Testis (tissue), 3 donors: Measurements from ENCODE around the gene SPTSSA. TPM values are rescaled to one million over a fixed set of nuclear protein-coding genes. Genes with fewer than 3 reads are reported as not detected.

Experiments
- DNase-seq: peaks from one replicate; pipeline ENCODE4 v3.0.0-alpha.2; 2019
- H3K27ac ChIP-seq, 2 donors: fragments of 200-600 bp; sonication (generic); one replicate each; pipeline ENCODE4 v1.5.1; 2019
- H3K27me3 ChIP-seq: fragments of 200-600 bp; sonication (generic); one replicate; pipeline ENCODE4 v1.5.1; 2019
- H3K36me3 ChIP-seq: fragments of 200-600 bp; sonication (generic); one replicate; pipeline ENCODE4 v1.5.1; 2017; ENCODE audit warnings: low read depth; ENCODE audit errors: missing control alignments
- H3K4me1 ChIP-seq: fragments of 200-600 bp; sonication (generic); one replicate; pipeline ENCODE4 v1.5.1; 2019
- H3K4me3 ChIP-seq, 2 donors: fragments of 200-600 bp; sonication (generic); one replicate each; pipeline ENCODE4 v1.5.1; 2017 to 2019
- H3K9me3 ChIP-seq: fragments of 200-600 bp; sonication (generic); one replicate; pipeline ENCODE4 v1.5.1; 2017
- POLR2A ChIP-seq: fragments of 450-650 bp; IDR thresholded peaks from one replicate; pipeline ENCODE4 v1.6.1; 2017; ENCODE audit warnings: antibody characterized with exemption, mild to moderate bottlenecking, moderate library complexity
- WGBS, 2 donors: methylation state at CpG; one replicate each; pipeline ENCODE4 v1.1.5; 2018; 5-methylcytosine and 5-hydroxymethylcytosine counted together
- intact Hi-C: fragments of 100-400 bp; cut with DNase I; formaldehyde crosslinking; loops from one replicate; pipeline ENCODE4 v1.15.1; 2023; ENCODE audit warnings: low total_unique reads
- polyA plus RNA-seq: library from polyadenylated mRNA; stranded (reverse); fragments of 350-450 nt; fragmentation: Illumina TruSeq; extraction: RNeasy Lipid Tissue Mini Kit (QIAGEN cat#74804); gene quantifications from one replicate; pipeline ENCODE4 v1.2.3, GENCODE V29; 2014; ENCODE audit warnings: low read depth, low replicate concordance; ENCODE audit not compliant: insufficient read depth
- total RNA-seq, 2 donors: library from RNA; depleted of rRNA; stranded (reverse); fragments of >200 nt; gene quantifications; one replicate each; pipeline ENCODE4 v1.2.3, GENCODE V29; 2016
- TF ChIP-seq, protein P1 (sequence below), 3 experiments: fragments of 450-650 bp in 2 of 3; fragments of 200-600 bp in 1 of 3; sonication (generic) in 1 of 3; IDR thresholded peaks; one replicate each; pipeline ENCODE4 v1.5.1; 2016 to 2019; ENCODE audit warnings: antibody characterized with exemption in 3 of 3, mild to moderate bottlenecking in 2 of 3, moderate library complexity in 1 of 3

Gene SPTSSA
- total and polyA plus RNA-seq, 3 donors from 2014 or later, result 9.2 to 14.4 (median 10.4) TPM

DNA sequence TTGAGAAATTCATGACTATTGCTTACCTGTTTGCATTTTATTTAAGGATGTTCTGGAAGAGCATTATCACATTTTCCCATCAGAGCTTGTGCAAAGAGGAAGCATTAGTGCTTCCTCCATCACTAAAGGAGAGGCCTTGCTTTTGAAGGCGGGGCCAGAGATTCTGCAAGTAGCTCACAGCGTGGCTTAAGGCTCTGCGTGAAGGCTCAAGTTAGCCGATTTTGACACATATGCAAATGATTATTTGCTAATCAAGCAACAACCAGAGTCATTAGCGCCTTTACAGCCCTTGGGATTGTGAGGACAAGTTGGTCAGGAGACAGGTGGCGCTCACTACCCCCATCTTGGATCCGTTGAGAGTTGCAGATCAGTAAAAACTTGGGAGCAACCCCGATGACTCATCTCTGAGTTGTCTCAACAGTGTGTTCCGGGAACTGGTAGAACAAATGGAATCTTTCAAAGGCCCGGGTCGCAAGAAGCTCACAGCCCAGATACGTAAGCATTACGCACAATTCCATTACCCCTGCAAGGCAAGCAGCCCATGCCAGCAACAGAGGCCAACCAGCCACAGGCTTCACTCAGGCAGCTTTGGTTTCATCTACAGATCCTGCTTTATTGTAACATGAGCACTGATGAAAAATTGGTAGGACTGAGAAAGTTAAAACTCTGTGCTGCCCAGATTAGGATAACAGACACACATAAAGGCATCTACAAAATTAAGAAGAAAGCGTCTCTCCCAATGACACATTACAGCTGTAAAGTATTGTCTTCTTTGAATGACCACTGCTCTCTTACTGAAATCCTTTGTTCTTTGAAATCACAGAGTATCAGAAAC is 34.9 kb upstream of the SPTSSA start:
- WGBS, 2 donors, result 52 to 65% methylated on average over 13 to 14 of the region's 14 CpGs
- intact Hi-C loops, result no loop called here

DNA sequence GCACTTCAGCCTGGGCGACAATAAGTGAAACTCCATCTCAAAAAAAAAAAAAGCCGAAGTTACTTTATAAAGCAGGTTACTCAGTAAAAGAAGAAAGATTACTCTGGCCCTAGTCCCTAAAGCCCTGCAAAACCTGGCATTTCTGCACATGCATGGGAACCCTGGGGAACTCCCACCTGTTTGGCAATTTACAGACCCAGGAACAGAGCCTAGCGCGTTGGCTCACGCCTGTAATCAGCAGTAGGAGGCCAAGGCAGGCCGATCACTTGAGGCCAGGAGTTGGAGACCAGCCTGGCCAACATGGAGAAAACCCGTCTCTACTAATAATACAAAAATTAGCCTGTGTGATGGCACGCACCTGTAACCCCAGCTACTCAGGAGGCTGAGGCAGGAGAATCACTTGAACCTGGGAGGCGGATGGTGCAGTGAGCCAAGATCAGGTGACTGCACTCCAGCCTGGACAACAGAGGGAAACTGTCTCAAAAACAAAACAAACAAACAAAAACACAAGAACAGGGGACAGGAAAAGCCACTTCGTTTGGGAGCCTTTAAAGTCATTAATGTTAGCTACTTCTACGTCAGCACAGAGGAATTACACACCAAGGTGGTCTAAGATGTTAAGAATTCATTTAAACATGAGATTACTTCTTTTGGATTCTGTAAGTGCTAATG is 34.1 kb upstream of the SPTSSA start:
- peak; percentile 15 for DNase-seq
- TF ChIP-seq, protein P1, sequence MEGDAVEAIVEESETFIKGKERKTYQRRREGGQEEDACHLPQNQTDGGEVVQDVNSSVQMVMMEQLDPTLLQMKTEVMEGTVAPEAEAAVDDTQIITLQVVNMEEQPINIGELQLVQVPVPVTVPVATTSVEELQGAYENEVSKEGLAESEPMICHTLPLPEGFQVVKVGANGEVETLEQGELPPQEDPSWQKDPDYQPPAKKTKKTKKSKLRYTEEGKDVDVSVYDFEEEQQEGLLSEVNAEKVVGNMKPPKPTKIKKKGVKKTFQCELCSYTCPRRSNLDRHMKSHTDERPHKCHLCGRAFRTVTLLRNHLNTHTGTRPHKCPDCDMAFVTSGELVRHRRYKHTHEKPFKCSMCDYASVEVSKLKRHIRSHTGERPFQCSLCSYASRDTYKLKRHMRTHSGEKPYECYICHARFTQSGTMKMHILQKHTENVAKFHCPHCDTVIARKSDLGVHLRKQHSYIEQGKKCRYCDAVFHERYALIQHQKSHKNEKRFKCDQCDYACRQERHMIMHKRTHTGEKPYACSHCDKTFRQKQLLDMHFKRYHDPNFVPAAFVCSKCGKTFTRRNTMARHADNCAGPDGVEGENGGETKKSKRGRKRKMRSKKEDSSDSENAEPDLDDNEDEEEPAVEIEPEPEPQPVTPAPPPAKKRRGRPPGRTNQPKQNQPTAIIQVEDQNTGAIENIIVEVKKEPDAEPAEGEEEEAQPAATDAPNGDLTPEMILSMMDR (IDR thresholded peaks at IDR 0.05), result no peak
- TF ChIP-seq POLR2A, result no peak
- 84 to 94% methylated on average over 11 of the region's 11 CpGs for WGBS, 2 donors
- intact Hi-C loops, result no loop called here
- Histone ChIP-seq H3K9me3 (no peaks in the 10 kb centered on the region), H3K27me3 (no peaks in the 10 kb centered on the region), H3K27ac (no peak overlapping the region), H3K36me3 (no peaks in the 10 kb centered on the region), H3K4me1 (peaks cover 3% of the 10 kb centered on the region), H3K4me3 (no peak overlapping the region)

More for the DNA sequence above, 34.9 kb upstream of the SPTSSA start:
- peak; percentile 64 for DNase-seq
- peaks cover 3% of the 10 kb centered on the region for H3K4me1 ChIP-seq
- no peak for TF ChIP-seq POLR2A
- TF ChIP-seq, protein P1 (IDR thresholded peaks at IDR 0.05), result no peak
- H3K36me3 ChIP-seq, result no peaks in the 10 kb centered on the region
- H3K27me3 ChIP-seq, result no peaks in the 10 kb centered on the region
- no peaks in the 10 kb centered on the region for H3K9me3 ChIP-seq
- peak overlapping the region in 1 of 2 donors; percentile 77 for H3K27ac ChIP-seq
- no peak overlapping the region for H3K4me3 ChIP-seq

DNA sequence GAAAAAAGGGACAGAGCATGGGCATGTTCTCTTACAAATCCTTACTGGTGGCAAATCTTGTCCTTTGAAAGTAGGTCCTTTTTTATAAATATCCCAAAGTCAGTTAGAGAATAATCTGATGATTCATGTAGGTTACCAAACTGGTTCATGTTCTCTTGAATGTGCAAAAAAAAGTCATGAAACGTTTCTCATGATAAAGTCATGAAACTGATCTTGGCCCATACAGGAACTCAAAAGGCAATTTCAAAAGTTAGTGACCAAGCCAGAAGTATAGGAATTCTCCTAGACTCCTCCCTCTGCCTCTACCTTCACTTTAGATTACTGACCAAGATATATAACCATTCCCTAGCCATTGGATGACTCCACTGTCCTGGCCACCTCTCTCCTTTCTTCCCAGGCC is 27.3 kb upstream of the SPTSSA start:
- no peak for DNase-seq
- Histone ChIP-seq H3K4me3 (no peak overlapping the region), H3K4me1 (no peaks in the 10 kb centered on the region), H3K9me3 (no peaks in the 10 kb centered on the region), H3K36me3 (no peaks in the 10 kb centered on the region), H3K27me3 (no peaks in the 10 kb centered on the region), H3K27ac (no peak overlapping the region)
- intact Hi-C loops, result no loop called here
- 50 to 57% methylated on average over 1 of the region's 1 CpG for WGBS, 2 donors
- no peak for TF ChIP-seq POLR2A
- TF ChIP-seq, protein P1 (IDR thresholded peaks at IDR 0.05), result no peak

DNA sequence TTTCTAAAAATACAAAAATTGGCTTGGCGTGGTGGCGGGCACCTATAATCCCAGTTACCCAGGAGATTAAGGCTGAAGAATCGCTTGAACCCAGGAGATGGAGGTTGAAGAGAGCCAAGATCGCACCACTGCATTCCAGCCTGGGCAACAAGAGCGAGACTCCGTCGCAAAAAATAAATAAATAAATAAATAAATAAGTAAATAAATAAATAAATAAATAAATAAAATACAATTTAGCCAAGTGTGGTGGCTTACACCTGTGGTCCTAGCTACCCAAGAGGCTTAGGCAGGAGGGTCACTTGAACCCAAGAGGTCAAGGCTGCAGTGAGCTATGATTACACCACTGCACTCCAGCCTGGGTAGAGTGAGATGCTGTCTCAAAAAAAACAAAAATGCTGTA is 26.5 kb upstream of the SPTSSA start:
- H3K27ac ChIP-seq, result no peak overlapping the region
- no peaks in the 10 kb centered on the region for H3K36me3 ChIP-seq
- no peaks in the 10 kb centered on the region for H3K27me3 ChIP-seq
- WGBS, 2 donors, result 96 to 98% methylated on average over 7 of the region's 7 CpGs
- intact Hi-C loops, result no loop called here
- H3K9me3 ChIP-seq, result no peaks in the 10 kb centered on the region
- no peak overlapping the region for H3K4me3 ChIP-seq
- TF ChIP-seq, protein P1 (IDR thresholded peaks at IDR 0.05), result no peak
- no peak for TF ChIP-seq POLR2A
- no peak for DNase-seq
- H3K4me1 ChIP-seq, result no peaks in the 10 kb centered on the region
